Measurements from ENCODE around the gene AUP1.

GRCh38 chr2:74481961-74482800, 47.3 kb downstream of the AUP1 start:
- TF ChIP-seq EZH2 (IDR thresholded peaks at IDR 0.05; ENCODE audit: borderline replicate concordance, low read length) = no peak
- TF ChIP-seq CTCF (conservative IDR thresholded peaks at IDR 0.05 in 1 of 2, IDR thresholded peaks at IDR 0.05 in 1 of 2; ENCODE audit: extremely low read depth in 1 of 2, insufficient read depth in 1 of 2, low read depth in 1 of 2, low read length in 2 of 2) = no peak

All from mammary epithelial cell (primary cell).